Parathyroid adenoma (tissue), 2 donors: ENCODE measurements around the gene ZNF593.

Experiments used
- H2AFZ ChIP-seq: fragments of 300-600 bp; sonication (generic); one replicate; pipeline ENCODE4 v1.7.0; 2017; ENCODE audit warnings: antibody characterized with exemption, mild to moderate bottlenecking
- H3K27ac ChIP-seq: fragments of 300-600 bp; sonication (generic); one replicate; pipeline ENCODE4 v1.7.0; 2017
- H3K27me3 ChIP-seq: fragments of 300-600 bp; sonication (generic); one replicate; pipeline ENCODE4 v1.7.0; 2017; ENCODE audit warnings: low read length; ENCODE audit not compliant: control insufficient read depth, insufficient read depth
- H3K36me3 ChIP-seq: fragments of 300-600 bp; sonication (generic); one replicate; pipeline ENCODE4 v1.7.0; 2017; ENCODE audit warnings: low read length; ENCODE audit not compliant: control insufficient read depth, insufficient read depth
- H3K4me1 ChIP-seq: fragments of 300-600 bp; sonication (generic); one replicate; pipeline ENCODE4 v1.7.0; 2017; ENCODE audit warnings: control low read depth
- H3K4me2 ChIP-seq: fragments of 300-600 bp; sonication (generic); one replicate; pipeline ENCODE4 v1.7.0; 2017; ENCODE audit warnings: low read length
- H3K4me3 ChIP-seq: fragments of 300-600 bp; sonication (generic); one replicate; pipeline ENCODE4 v1.7.0; 2017; ENCODE audit warnings: low read depth, low read length
- H3K79me2 ChIP-seq: fragments of 300-600 bp; sonication (generic); one replicate; pipeline ENCODE4 v1.7.0; 2017; ENCODE audit warnings: control low read depth
- H3K9ac ChIP-seq: fragments of 300-600 bp; sonication (generic); one replicate; pipeline ENCODE4 v1.7.0; 2017; ENCODE audit warnings: mild to moderate bottlenecking
- H3K9me3 ChIP-seq: fragments of 300-600 bp; sonication (generic); one replicate; pipeline ENCODE4 v1.7.0; 2017; ENCODE audit warnings: low read length; ENCODE audit not compliant: control insufficient read depth
- TF ChIP-seq, protein P1 (sequence below): fragments of 300-600 bp; sonication (generic); IDR thresholded peaks from one replicate; pipeline ENCODE4 v1.7.0; 2017; ENCODE audit warnings: antibody characterized with exemption, mild to moderate bottlenecking
- donor health status: primary hyperparathyroidism.

The ZNF593 gene

DNA sequence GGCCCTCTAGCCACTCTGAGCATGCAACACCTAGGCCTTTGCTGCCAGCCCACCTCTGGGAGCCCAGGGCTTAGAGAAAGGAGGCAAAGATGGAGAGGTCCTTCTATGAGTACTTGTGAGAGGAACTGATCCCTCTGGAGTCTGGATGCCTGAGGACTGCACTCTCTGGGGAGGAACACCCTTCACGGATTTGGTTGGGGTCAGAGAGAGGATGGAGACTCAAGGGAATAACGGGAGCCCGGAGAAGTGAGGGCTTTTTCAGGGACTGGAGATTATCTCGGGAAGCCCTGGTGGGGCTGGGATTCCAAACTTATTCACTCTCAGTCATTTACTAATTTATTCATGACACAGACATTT is 532 bp upstream of the ZNF593 start:
- no peaks in the 10 kb centered on the region for H3K79me2 ChIP-seq
- H3K9ac ChIP-seq: no peak overlapping the region
- no peaks in the 10 kb centered on the region for H3K9me3 ChIP-seq
- H2AFZ ChIP-seq: peak overlapping the region; percentile 87
- H3K4me1 ChIP-seq: peaks cover 13% of the 10 kb centered on the region
- peak overlapping the region; percentile 99 for H3K4me2 ChIP-seq
- H3K27ac ChIP-seq: peak overlapping the region; percentile 78
- peak overlapping the region; percentile 93 for H3K4me3 ChIP-seq
- H3K36me3 ChIP-seq: no peaks in the 10 kb centered on the region
- TF ChIP-seq, protein P1, sequence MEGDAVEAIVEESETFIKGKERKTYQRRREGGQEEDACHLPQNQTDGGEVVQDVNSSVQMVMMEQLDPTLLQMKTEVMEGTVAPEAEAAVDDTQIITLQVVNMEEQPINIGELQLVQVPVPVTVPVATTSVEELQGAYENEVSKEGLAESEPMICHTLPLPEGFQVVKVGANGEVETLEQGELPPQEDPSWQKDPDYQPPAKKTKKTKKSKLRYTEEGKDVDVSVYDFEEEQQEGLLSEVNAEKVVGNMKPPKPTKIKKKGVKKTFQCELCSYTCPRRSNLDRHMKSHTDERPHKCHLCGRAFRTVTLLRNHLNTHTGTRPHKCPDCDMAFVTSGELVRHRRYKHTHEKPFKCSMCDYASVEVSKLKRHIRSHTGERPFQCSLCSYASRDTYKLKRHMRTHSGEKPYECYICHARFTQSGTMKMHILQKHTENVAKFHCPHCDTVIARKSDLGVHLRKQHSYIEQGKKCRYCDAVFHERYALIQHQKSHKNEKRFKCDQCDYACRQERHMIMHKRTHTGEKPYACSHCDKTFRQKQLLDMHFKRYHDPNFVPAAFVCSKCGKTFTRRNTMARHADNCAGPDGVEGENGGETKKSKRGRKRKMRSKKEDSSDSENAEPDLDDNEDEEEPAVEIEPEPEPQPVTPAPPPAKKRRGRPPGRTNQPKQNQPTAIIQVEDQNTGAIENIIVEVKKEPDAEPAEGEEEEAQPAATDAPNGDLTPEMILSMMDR: no peak
- no peaks in the 10 kb centered on the region for H3K27me3 ChIP-seq

DNA sequence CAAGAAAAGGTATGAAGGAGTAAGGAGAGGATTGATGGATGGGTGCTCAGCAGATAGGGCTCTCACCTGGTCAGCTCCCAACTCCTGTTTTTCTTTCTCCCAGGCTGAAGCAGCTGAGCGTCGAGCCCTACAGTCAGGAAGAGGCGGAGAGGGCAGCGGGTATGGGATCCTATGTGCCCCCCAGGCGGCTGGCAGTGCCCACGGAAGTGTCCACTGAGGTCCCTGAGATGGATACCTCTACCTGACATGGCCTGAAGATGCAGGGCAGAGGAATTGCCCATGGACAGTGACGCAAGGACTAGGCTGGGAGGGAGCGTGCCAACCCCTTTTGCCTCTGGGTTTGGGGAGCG is 739 bp downstream of the ZNF593 start:
- peaks cover 13% of the 10 kb centered on the region for H3K4me1 ChIP-seq
- no peaks in the 10 kb centered on the region for H3K9me3 ChIP-seq
- TF ChIP-seq, protein P1: no peak
- peak overlapping the region; percentile 93 for H3K4me3 ChIP-seq
- no peak overlapping the region for H3K9ac ChIP-seq
- H3K27me3 ChIP-seq: no peaks in the 10 kb centered on the region
- H3K36me3 ChIP-seq: no peaks in the 10 kb centered on the region
- H3K79me2 ChIP-seq: no peaks in the 10 kb centered on the region
- peak overlapping the region; percentile 99 for H3K4me2 ChIP-seq
- H3K27ac ChIP-seq: peak overlapping the region; percentile 78
- H2AFZ ChIP-seq: peak overlapping the region; percentile 87

DNA sequence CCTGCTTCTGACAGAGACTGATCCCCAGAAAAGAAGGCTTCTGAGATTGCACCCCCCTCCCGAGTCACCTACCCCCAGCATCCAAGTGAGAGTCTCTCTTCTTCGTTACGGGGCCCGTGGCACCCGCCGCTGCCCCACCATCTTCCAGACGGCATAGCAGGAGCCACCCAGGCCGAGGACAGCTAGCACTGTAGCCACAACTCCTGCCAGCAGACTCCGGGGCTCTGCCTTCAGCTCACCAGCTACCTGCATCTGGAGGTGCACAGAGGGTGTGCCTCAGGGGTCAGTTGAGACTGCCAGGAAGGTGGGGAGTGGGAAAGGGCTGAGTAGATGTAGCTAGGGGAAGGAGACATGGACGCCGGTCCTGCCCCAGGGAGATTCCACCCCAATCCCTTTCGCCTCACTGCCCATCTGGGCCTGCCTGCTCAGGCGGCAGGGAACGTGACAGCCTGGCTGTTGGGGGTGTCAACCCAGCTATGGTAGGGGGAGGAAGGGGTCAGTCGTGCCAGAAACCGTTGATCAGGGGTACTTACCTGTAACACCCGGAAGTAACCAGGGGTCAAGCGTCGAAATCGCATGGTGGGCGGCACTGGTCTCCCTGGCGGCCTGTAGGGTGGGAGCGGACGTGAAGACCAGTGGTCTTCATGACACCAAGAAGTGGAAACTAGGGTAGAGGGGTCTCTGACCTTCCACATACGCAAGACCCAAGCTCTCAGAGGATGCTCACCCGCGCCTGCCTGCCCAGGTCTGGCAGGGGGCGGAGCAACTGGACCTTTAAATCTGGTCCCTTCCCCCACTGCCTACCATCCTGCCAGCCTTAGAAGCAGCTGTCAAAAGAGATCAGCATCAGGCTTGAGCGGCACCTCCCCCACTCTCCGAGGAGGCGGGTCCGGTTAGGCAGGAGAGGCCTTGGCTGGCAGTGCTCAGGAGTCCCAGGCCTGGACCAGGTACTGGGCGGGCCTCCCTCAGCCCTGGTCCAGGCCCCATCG is 1.7 kb downstream of the ZNF593 start, which contains the start of gene ZNF593OS:
Gene ZNF593OS, minus strand, starts transcription at position 749 of the 989 bp plus-strand sequence. Its CDS starts 171 bp downstream, at position 578.
- Histone ChIP-seq H2AFZ (no peak within 1 kb of the TSS), H3K4me2 (peak within 1 kb of the TSS; percentile 99), H3K27ac (peak within 1 kb of the TSS; percentile 78), H3K79me2 (no peaks in the 10 kb centered on the region), H3K4me3 (peak within 1 kb of the TSS; percentile 93), H3K36me3 (no peaks in the 10 kb centered on the region), H3K9me3 (no peaks in the 10 kb centered on the region), H3K27me3 (no peaks in the 10 kb centered on the region), H3K4me1 (peaks cover 13% of the 10 kb centered on the region), H3K9ac (no peak within 1 kb of the TSS)
- TF ChIP-seq, protein P1: no peak

DNA sequence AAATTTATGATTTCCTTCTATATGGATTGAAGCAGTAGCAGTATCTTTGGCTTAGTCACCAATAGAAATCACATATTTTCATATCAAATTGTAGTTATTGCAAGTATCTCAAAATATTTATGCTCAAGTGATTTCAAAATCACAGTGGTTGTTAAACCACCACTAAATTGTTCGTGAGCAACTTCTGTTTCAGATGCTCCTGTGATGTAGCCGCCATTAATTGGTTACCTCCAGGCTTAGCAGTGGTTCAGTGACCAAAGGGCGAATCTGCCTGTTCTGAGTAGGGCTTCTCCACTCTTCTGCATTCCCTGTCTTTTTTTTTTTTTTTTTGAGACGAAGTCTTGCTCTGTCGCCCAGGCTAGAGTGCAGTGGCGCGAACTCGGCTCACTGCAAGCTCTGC is 5.6 kb downstream of the ZNF593 start:
- H3K27me3 ChIP-seq: no peaks in the 10 kb centered on the region
- no peak overlapping the region for H2AFZ ChIP-seq
- H3K36me3 ChIP-seq: no peaks in the 10 kb centered on the region
- H3K27ac ChIP-seq: no peak overlapping the region
- H3K4me1 ChIP-seq: peaks cover 10% of the 10 kb centered on the region
- H3K79me2 ChIP-seq: no peaks in the 10 kb centered on the region
- TF ChIP-seq, protein P1: no peak
- no peaks in the 10 kb centered on the region for H3K9me3 ChIP-seq
- no peak overlapping the region for H3K4me2 ChIP-seq
- no peak overlapping the region for H3K4me3 ChIP-seq
- no peak overlapping the region for H3K9ac ChIP-seq
